GM23338 (cell line): ENCODE results near the gene RPS6KA1. TPM values are rescaled to one million over a fixed set of nuclear protein-coding genes. Genes with fewer than 3 reads are reported as not detected.

Experiments
- ATAC-seq: fragments of 200-7000 bp; cut with Tn5 transposase; 3 replicates; pipeline ENCODE4 v1.9.1; 2020
- DNase-seq: peaks from one replicate; pipeline ENCODE4 v3.0.0-alpha.2; 2015; ENCODE audit warnings: low spot score
- H2AFZ ChIP-seq: fragments of 200-600 bp; sonication (generic); 2 replicates; pipeline ENCODE4 v1.8.0; 2016; ENCODE audit warnings: antibody characterized with exemption, mild to moderate bottlenecking, moderate library complexity
- H3F3A ChIP-seq: fragments of 200-600 bp; sonication (generic); replicated peaks from 2 replicates; pipeline ENCODE4 v1.8.0; 2017; ENCODE audit warnings: antibody characterized with exemption, mixed run types, low read depth
- H3K27ac ChIP-seq: fragments of 200-600 bp; sonication (generic); 2 replicates; pipeline ENCODE4 v1.6.1; 2016; ENCODE audit warnings: low read depth
- H3K27me3 ChIP-seq: fragments of 200-600 bp; sonication (generic); 2 replicates; pipeline ENCODE4 v1.8.0; 2016; ENCODE audit warnings: mild to moderate bottlenecking, mixed run types, moderate library complexity; ENCODE audit not compliant: insufficient read depth
- H3K36me3 ChIP-seq: fragments of 200-600 bp; sonication (generic); 2 replicates; pipeline ENCODE4 v1.8.0; 2016; ENCODE audit warnings: mild to moderate bottlenecking; ENCODE audit not compliant: insufficient read depth
- H3K4me1 ChIP-seq: fragments of 200-600 bp; sonication (generic); 2 replicates; pipeline ENCODE4 v1.8.0; 2016; ENCODE audit warnings: mild to moderate bottlenecking, moderate library complexity; ENCODE audit not compliant: insufficient read depth
- H3K4me2 ChIP-seq: fragments of 200-600 bp; sonication (generic); 2 replicates; pipeline ENCODE4 v1.7.1; 2017; ENCODE audit warnings: mixed run types
- H3K4me3 ChIP-seq: fragments of 200-600 bp; sonication (generic); 2 replicates; pipeline ENCODE4 v1.6.1; 2016; ENCODE audit warnings: mixed run types
- H3K79me2 ChIP-seq: fragments of 200-600 bp; sonication (generic); replicated peaks from 2 replicates; pipeline ENCODE4 v1.8.0; 2017; ENCODE audit warnings: mild to moderate bottlenecking; ENCODE audit not compliant: insufficient read depth
- H3K9me2 ChIP-seq: fragments of 200-600 bp; sonication (generic); 2 replicates; pipeline ENCODE4 v1.8.0; 2017; ENCODE audit not compliant: insufficient read depth
- H4K20me1 ChIP-seq: fragments of 200-600 bp; sonication (generic); replicated peaks from 2 replicates; pipeline ENCODE4 v1.8.0; 2017; ENCODE audit warnings: mild to moderate bottlenecking; ENCODE audit not compliant: insufficient read depth
- H3K27ac Mint-ChIP-seq: 2 replicates; pipeline ENCODE4 v1.8.0; 2020; ENCODE audit warnings: inconsistent platforms, mild to moderate bottlenecking, moderate library complexity, mixed read lengths
- H3K27me3 Mint-ChIP-seq: 3 replicates; pipeline ENCODE4 v1.8.0; 2022; ENCODE audit warnings: low read depth, mild to moderate bottlenecking, moderate library complexity, mixed read lengths, inconsistent platforms; ENCODE audit not compliant: insufficient read depth, poor library complexity
- H3K36me3 Mint-ChIP-seq: 3 replicates; pipeline ENCODE4 v1.8.0; 2021; ENCODE audit warnings: low read depth, mild to moderate bottlenecking, inconsistent platforms, moderate library complexity, mixed read lengths
- H3K4me1 Mint-ChIP-seq: 3 replicates; pipeline ENCODE4 v1.8.0; 2020; ENCODE audit warnings: mild to moderate bottlenecking, inconsistent platforms, mixed read lengths
- H3K4me3 Mint-ChIP-seq: 3 replicates; pipeline ENCODE4 v1.8.0; 2021; ENCODE audit warnings: moderate library complexity, mild to moderate bottlenecking, inconsistent platforms, mixed read lengths
- H3K9me3 Mint-ChIP-seq: 3 replicates; pipeline ENCODE4 v1.8.0; 2020; ENCODE audit warnings: moderate library complexity, mild to moderate bottlenecking, inconsistent platforms, mixed read lengths
- CREB1 ChIP-seq: fragments of 250-450 bp; sonication (Bioruptor Pico); IDR thresholded peaks from 2 replicates; pipeline ENCODE4 v1.5.0; 2020; ENCODE audit warnings: low read depth, mild to moderate bottlenecking, moderate library complexity
- EZH2phosphoT487 ChIP-seq: fragments of 200-600 bp; sonication (generic); IDR thresholded peaks from one replicate; pipeline ENCODE4 v1.8.1; 2018; ENCODE audit warnings: antibody characterized with exemption; ENCODE audit not compliant: unreplicated experiment
- JUNB ChIP-seq: IDR thresholded peaks from one replicate; pipeline ENCODE4 v1.6.1; 2016; ENCODE audit warnings: antibody characterized with exemption; ENCODE audit not compliant: unreplicated experiment
- polyA plus RNA-seq: library from polyadenylated mRNA; unstranded; fragments of >200 nt; fragmentation: Nextera tagmentation; extraction: Ambion mirVana; gene quantifications from 2 replicates; pipeline ENCODE4 v1.2.1, GENCODE V29; 2016
- total RNA-seq: library from RNA; depleted of rRNA; stranded (reverse); fragments of >200 nt; shearing (Covaris generic); gene quantifications from 2 replicates; pipeline ENCODE4 v1.2.3, GENCODE V29; 2014
- TF ChIP-seq, protein P1 (sequence below), 2 experiments: fragments of 200-600 bp in 1 of 2; sonication (generic) in 1 of 2; conservative IDR thresholded peaks; 2 replicates each; pipeline versions ENCODE4 v1.5.1 to v1.6.1; 2016 to 2017; ENCODE audit warnings: antibody characterized with exemption in 2 of 2, low read depth in 2 of 2, mild to moderate bottlenecking in 2 of 2, moderate library complexity in 1 of 2
- TF ChIP-seq, protein P2 (sequence below): IDR thresholded peaks from 2 replicates; pipeline ENCODE4 v1.6.1; 2016; ENCODE audit warnings: antibody characterized with exemption
- TF ChIP-seq, protein P3 (sequence below): fragments of 250-450 bp; sonication (Bioruptor Pico); IDR thresholded peaks from 2 replicates; pipeline ENCODE4 v1.5.0; 2020; ENCODE audit warnings: mild to moderate bottlenecking, moderate library complexity

The RPS6KA1 gene
- total and polyA plus RNA-seq, 2 experiments from 2014 or later = 28.3 to 68.6 TPM

GRCh38 chr1:26574018-26574417 is 44.5 kb downstream of the RPS6KA1 start:
- Histone ChIP-seq H3K79me2 (no peaks in the 10 kb centered on the region), H3K27ac (no peak overlapping the region), H3K36me3 (no peaks in the 10 kb centered on the region), H2AFZ (no peak overlapping the region), H3K4me2 (no peak overlapping the region), H3F3A (no peaks in the 10 kb centered on the region), H3K4me3 (no peak overlapping the region), H3K9me2 (no peaks in the 10 kb centered on the region), H4K20me1 (no peaks in the 10 kb centered on the region; the same call in none of the 2 replicates), H3K27me3 (no peaks in the 10 kb centered on the region), H3K4me1 (no peaks in the 10 kb centered on the region)
- Mint-ChIP-seq H3K4me3 (no peak overlapping the region), H3K27me3 (no peaks in the 10 kb centered on the region), H3K36me3 (peaks cover 24% of the 10 kb centered on the region), H3K4me1 (no peaks in the 10 kb centered on the region), H3K9me3 (no peaks in the 10 kb centered on the region), H3K27ac (no peak overlapping the region)
- TF ChIP-seq EZH2phosphoT487 (no peak), JUNB (no peak), CREB1 (no peak)
- TF ChIP-seq, protein P1, sequence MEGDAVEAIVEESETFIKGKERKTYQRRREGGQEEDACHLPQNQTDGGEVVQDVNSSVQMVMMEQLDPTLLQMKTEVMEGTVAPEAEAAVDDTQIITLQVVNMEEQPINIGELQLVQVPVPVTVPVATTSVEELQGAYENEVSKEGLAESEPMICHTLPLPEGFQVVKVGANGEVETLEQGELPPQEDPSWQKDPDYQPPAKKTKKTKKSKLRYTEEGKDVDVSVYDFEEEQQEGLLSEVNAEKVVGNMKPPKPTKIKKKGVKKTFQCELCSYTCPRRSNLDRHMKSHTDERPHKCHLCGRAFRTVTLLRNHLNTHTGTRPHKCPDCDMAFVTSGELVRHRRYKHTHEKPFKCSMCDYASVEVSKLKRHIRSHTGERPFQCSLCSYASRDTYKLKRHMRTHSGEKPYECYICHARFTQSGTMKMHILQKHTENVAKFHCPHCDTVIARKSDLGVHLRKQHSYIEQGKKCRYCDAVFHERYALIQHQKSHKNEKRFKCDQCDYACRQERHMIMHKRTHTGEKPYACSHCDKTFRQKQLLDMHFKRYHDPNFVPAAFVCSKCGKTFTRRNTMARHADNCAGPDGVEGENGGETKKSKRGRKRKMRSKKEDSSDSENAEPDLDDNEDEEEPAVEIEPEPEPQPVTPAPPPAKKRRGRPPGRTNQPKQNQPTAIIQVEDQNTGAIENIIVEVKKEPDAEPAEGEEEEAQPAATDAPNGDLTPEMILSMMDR (conservative IDR thresholded peaks at IDR 0.05; ENCODE audit: low read depth in 2 of 2) = 0 out of 4 replicates have a peak, but pooled peaks of 1 of the 2 experiments have one; percentile 3
- TF ChIP-seq, protein P2, sequence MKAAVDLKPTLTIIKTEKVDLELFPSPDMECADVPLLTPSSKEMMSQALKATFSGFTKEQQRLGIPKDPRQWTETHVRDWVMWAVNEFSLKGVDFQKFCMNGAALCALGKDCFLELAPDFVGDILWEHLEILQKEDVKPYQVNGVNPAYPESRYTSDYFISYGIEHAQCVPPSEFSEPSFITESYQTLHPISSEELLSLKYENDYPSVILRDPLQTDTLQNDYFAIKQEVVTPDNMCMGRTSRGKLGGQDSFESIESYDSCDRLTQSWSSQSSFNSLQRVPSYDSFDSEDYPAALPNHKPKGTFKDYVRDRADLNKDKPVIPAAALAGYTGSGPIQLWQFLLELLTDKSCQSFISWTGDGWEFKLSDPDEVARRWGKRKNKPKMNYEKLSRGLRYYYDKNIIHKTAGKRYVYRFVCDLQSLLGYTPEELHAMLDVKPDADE = no peak
- TF ChIP-seq, protein P3, sequence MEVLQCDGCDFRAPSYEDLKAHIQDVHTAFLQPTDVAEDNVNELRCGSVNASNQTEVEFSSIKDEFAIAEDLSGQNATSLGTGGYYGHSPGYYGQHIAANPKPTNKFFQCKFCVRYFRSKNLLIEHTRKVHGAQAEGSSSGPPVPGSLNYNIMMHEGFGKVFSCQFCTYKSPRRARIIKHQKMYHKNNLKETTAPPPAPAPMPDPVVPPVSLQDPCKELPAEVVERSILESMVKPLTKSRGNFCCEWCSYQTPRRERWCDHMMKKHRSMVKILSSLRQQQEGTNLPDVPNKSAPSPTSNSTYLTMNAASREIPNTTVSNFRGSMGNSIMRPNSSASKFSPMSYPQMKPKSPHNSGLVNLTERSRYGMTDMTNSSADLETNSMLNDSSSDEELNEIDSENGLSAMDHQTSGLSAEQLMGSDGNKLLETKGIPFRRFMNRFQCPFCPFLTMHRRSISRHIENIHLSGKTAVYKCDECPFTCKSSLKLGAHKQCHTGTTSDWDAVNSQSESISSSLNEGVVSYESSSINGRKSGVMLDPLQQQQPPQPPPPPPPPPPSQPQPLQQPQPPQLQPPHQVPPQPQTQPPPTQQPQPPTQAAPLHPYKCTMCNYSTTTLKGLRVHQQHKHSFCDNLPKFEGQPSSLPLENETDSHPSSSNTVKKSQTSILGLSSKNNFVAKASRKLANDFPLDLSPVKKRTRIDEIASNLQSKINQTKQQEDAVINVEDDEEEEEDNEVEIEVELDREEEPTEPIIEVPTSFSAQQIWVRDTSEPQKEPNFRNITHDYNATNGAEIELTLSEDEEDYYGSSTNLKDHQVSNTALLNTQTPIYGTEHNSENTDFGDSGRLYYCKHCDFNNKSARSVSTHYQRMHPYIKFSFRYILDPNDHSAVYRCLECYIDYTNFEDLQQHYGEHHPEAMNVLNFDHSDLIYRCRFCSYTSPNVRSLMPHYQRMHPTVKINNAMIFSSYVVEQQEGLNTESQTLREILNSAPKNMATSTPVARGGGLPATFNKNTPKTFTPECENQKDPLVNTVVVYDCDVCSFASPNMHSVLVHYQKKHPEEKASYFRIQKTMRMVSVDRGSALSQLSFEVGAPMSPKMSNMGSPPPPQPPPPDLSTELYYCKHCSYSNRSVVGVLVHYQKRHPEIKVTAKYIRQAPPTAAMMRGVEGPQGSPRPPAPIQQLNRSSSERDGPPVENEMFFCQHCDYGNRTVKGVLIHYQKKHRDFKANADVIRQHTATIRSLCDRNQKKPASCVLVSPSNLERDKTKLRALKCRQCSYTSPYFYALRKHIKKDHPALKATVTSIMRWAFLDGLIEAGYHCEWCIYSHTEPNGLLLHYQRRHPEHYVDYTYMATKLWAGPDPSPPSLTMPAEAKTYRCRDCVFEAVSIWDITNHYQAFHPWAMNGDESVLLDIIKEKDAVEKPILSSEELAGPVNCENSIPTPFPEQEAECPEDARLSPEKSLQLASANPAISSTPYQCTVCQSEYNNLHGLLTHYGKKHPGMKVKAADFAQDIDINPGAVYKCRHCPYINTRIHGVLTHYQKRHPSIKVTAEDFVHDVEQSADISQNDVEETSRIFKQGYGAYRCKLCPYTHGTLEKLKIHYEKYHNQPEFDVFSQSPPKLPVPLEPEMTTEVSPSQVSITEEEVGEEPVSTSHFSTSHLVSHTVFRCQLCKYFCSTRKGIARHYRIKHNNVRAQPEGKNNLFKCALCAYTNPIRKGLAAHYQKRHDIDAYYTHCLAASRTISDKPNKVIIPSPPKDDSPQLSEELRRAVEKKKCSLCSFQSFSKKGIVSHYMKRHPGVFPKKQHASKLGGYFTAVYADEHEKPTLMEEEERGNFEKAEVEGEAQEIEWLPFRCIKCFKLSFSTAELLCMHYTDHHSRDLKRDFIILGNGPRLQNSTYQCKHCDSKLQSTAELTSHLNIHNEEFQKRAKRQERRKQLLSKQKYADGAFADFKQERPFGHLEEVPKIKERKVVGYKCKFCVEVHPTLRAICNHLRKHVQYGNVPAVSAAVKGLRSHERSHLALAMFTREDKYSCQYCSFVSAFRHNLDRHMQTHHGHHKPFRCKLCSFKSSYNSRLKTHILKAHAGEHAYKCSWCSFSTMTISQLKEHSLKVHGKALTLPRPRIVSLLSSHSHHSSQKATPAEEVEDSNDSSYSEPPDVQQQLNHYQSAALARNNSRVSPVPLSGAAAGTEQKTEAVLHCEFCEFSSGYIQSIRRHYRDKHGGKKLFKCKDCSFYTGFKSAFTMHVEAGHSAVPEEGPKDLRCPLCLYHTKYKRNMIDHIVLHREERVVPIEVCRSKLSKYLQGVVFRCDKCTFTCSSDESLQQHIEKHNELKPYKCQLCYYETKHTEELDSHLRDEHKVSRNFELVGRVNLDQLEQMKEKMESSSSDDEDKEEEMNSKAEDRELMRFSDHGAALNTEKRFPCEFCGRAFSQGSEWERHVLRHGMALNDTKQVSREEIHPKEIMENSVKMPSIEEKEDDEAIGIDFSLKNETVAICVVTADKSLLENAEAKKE (CRISPR knock-in tag) = no peak
- peak; percentile 16 for DNase-seq
- peak; percentile 55 for ATAC-seq
